GM18858 (cell line): Measurements from ENCODE around the gene AMY1B.
"Not testable (repeated sequence)": the region's sequence is repeated elsewhere in the genome, so short reads cannot be mapped to it uniquely, and the experiment has no call there.

ENCODE experiments used
- ATAC-seq: cut with Tn5 transposase; IDR thresholded peaks from one replicate; pipeline ENCODE4 v1.9.1; 2021; ENCODE audit not compliant: unreplicated experiment

AMY1B gene

DNA sequence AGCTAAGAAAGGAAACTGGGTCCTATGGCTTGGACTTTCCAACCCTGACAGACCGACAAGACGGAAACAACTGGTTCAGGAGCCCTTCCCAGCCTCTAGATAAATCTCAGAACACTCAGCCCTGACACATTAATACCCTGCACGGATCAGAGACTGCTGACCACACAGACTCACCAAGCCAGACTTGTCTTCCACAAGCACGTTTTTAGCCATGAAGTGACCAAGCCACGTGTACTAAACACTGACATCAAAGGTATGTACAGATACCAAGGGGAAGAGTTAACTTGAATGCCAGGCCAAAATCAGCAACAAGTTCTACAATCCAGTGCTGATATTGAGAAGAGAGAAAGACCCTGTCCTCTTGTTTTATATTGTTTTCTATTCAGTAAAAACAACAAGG lies at the start of gene AMY1B:
Gene AMY1B, minus strand, starts transcription at position 101 of the 400 bp plus-strand sequence. CDS start 571 bp downstream, outside the sequence.
- ATAC-seq, result not testable (repeated sequence)

DNA sequence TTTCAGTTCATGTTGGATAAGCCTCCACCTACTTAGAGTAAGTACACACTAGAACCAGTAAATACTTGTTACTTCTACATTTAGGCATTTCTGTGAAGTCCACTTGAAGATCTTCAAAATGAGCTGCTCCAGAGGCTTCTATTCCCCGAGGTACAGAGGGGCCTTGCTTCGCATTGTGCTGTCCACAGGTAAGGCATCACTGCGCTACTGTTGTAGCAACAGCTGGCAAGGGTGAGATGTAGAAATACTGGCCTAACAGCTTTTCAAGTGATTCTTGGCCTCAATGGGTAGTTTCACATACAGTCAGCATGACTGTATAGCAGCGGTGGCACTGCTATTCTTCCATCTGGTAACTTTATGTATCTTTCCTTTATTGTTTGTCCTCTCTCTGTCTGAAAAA lies 49.0 kb upstream of the AMY1B start:
- not testable (repeated sequence) for ATAC-seq

DNA sequence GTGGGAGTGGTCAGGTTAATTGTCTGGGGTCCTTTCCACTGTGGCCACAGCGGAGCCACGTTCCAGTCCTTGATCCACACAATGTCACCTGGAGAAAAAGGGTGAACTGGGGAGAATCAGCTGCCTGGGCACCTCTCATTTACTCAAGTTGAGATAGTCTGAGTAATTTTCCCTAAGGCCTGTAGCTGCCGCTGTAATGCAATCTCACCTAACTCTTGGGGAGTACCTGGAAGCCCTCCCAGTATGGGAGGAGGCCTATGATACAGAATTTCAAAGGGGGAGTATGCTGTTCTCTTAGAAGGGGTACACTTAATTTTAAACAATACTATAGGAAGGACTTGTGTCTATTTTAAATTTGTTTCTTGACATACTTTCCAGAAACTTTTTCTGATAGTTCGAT lies 48.4 kb upstream of the AMY1B start:
- not testable (repeated sequence) for ATAC-seq

DNA sequence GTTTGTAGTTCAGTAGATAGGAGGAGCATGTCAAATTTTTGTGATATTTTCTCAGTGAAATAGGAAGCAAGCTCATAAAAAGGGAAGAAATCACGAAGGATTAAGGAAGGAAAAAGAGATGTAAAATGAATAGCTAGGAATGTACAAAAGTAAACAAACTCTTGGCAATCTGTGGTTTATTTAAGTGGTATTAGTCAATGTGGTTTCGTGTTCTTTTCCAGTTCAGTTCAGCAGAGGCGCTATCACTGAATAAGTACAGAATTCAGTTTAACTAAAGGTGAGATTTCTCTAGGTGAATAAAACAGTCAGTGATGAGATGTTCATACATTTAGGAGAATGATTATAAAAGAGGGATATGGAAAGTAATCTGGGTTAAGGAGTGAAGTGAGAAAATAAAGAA lies 42.0 kb upstream of the AMY1B start:
- not testable (repeated sequence) for ATAC-seq

DNA sequence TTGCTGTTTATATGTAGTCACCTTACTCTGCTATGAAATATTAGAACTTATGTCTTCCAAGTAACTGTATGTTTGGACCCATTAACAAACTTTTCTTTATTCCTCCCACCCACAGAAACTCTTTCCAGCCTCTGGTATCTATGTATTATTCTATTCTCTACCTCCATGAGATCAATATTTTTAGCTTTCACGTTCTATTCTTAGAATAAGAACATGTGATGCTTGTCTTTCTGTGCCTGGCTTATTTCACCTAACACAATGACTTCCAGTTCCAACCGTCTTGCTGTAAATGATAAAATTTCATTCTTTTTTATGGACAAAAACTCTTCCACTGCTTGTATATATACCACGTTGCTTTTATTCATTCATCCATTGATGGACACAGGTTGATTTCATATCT lies 39.3 kb upstream of the AMY1B start:
- ATAC-seq, result not testable (repeated sequence)

DNA sequence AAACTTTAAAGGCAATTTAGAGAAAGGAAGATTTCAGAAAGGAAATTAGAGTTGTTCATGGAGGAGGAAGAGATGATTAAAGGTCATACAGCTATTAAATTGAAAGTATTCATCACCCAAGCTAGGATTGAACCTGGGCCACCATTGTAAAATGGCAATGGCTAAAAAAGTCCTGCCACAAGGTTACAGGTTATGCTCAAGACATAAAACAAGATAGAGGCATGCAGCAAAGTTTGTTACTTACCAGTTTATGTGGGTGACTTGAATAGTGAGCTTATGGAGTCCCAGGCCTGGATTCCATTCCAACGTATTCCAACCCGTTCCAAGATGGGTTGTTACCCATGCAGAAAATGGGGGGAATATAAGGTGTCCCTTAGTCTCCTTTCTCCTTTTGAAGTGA lies 25.5 kb upstream of the AMY1B start:
- not testable (repeated sequence) for ATAC-seq

DNA sequence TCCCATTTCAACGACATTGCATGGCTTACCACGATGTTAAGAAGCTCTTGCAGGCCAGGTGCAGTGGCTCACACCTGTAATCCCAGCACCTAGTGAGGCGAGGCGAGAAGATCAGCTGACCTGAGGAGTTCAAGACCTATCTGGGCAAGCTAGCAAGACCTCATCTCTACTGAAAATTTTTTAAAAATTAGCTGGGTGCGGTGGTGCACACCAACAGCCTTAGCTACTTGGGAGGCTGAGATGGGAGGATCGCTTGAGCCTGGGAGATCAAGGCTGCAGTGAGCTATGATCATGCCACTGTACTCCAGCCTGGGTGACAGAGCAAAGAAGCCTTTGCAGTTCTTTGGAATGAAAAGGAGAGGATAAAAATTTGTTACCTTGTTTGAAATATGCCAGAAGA lies 21.4 kb upstream of the AMY1B start:
- ATAC-seq, result not testable (repeated sequence)

DNA sequence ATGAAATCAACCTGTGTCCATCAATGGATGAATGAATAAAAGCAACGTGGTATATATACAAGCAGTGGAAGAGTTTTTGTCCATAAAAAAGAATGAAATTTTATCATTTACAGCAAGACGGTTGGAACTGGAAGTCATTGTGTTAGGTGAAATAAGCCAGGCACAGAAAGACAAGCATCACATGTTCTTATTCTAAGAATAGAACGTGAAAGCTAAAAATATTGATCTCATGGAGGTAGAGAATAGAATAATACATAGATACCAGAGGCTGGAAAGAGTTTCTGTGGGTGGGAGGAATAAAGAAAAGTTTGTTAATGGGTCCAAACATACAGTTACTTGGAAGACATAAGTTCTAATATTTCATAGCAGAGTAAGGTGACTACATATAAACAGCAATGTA lies 14.4 kb upstream of the AMY1B start:
- ATAC-seq, result not testable (repeated sequence)

DNA sequence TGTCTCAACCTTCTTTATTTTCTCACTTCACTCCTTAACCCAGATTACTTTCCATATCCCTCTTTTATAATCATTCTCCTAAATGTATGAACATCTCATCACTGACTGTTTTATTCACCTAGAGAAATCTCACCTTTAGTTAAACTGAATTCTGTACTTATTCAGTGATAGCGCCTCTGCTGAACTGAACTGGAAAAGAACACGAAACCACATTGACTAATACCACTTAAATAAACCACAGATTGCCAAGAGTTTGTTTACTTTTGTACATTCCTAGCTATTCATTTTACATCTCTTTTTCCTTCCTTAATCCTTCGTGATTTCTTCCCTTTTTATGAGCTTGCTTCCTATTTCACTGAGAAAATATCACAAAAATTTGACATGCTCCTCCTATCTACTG lies 11.7 kb upstream of the AMY1B start:
- not testable (repeated sequence) for ATAC-seq

DNA sequence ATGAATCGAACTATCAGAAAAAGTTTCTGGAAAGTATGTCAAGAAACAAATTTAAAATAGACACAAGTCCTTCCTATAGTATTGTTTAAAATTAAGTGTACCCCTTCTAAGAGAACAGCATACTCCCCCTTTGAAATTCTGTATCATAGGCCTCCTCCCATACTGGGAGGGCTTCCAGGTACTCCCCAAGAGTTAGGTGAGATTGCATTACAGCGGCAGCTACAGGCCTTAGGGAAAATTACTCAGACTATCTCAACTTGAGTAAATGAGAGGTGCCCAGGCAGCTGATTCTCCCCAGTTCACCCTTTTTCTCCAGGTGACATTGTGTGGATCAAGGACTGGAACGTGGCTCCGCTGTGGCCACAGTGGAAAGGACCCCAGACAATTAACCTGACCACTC lies 5.2 kb upstream of the AMY1B start:
- not testable (repeated sequence) for ATAC-seq

DNA sequence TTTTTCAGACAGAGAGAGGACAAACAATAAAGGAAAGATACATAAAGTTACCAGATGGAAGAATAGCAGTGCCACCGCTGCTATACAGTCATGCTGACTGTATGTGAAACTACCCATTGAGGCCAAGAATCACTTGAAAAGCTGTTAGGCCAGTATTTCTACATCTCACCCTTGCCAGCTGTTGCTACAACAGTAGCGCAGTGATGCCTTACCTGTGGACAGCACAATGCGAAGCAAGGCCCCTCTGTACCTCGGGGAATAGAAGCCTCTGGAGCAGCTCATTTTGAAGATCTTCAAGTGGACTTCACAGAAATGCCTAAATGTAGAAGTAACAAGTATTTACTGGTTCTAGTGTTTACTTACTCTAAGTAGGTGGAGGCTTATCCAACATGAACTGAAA lies 4.7 kb upstream of the AMY1B start:
- ATAC-seq, result not testable (repeated sequence)

DNA sequence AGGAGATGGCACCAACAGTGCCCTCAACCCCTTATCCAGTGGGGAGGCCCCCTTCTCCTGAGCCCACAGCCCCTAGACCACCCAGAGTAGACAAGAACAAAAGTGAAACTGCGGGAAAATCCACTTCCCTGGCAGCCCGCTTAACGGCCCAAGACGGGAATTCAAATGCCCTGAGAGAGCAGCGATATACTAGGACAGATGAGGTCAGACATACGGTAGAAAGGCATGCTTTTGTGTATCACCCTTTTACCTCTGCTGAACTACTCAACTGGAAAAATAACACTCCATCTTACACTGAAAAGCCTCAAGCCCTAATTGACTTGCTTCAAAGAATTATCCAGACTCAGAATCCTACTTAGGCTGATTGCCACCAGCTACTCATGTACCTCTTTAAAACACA lies 1.4 kb upstream of the AMY1B start:
- not testable (repeated sequence) for ATAC-seq

DNA sequence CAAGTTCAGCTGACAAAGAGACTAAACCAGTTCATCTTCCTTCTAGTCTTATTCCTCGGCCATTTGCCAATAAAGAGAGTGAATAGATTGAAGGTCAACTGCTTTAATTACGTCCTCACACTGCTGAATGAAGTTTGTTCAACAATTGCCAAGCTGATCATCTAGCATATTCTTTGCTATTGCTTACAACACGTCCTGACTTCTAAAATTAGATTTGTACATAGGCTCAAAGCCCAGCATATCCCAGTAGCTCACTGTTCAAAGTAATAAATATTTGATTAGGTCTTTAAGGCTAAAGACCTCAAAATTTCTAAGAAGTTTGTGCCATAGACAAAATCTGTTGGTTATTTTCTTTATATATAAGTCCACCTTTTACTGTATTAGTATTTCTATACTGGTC lies 19.7 kb downstream of the AMY1B start:
- not testable (repeated sequence) for ATAC-seq

DNA sequence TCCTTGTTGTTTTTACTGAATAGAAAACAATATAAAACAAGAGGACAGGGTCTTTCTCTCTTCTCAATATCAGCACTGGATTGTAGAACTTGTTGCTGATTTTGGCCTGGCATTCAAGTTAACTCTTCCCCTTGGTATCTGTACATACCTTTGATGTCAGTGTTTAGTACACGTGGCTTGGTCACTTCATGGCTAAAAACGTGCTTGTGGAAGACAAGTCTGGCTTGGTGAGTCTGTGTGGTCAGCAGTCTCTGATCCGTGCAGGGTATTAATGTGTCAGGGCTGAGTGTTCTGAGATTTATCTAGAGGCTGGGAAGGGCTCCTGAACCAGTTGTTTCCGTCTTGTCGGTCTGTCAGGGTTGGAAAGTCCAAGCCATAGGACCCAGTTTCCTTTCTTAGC lies 40.5 kb downstream of the AMY1B start, which contains the start of gene AMY1A:
Gene AMY1A, plus strand, starts transcription at position 301 of the 400 bp plus-strand sequence. CDS start 571 bp downstream, outside the sequence.
- ATAC-seq, result not testable (repeated sequence)

DNA sequence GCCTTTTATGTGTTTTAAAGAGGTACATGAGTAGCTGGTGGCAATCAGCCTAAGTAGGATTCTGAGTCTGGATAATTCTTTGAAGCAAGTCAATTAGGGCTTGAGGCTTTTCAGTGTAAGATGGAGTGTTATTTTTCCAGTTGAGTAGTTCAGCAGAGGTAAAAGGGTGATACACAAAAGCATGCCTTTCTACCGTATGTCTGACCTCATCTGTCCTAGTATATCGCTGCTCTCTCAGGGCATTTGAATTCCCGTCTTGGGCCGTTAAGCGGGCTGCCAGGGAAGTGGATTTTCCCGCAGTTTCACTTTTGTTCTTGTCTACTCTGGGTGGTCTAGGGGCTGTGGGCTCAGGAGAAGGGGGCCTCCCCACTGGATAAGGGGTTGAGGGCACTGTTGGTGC lies 41.9 kb downstream of the AMY1B start:
- ATAC-seq, result not testable (repeated sequence)

DNA sequence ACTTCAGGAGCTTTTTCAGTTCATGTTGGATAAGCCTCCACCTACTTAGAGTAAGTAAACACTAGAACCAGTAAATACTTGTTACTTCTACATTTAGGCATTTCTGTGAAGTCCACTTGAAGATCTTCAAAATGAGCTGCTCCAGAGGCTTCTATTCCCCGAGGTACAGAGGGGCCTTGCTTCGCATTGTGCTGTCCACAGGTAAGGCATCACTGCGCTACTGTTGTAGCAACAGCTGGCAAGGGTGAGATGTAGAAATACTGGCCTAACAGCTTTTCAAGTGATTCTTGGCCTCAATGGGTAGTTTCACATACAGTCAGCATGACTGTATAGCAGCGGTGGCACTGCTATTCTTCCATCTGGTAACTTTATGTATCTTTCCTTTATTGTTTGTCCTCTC lies 45.1 kb downstream of the AMY1B start:
- ATAC-seq, result not testable (repeated sequence)

DNA sequence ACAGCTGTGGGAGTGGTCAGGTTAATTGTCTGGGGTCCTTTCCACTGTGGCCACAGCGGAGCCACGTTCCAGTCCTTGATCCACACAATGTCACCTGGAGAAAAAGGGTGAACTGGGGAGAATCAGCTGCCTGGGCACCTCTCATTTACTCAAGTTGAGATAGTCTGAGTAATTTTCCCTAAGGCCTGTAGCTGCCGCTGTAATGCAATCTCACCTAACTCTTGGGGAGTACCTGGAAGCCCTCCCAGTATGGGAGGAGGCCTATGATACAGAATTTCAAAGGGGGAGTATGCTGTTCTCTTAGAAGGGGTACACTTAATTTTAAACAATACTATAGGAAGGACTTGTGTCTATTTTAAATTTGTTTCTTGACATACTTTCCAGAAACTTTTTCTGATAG lies 45.7 kb downstream of the AMY1B start:
- not testable (repeated sequence) for ATAC-seq

DNA sequence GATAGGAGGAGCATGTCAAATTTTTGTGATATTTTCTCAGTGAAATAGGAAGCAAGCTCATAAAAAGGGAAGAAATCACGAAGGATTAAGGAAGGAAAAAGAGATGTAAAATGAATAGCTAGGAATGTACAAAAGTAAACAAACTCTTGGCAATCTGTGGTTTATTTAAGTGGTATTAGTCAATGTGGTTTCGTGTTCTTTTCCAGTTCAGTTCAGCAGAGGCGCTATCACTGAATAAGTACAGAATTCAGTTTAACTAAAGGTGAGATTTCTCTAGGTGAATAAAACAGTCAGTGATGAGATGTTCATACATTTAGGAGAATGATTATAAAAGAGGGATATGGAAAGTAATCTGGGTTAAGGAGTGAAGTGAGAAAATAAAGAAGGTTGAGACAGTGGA lies 52.1 kb downstream of the AMY1B start:
- ATAC-seq, result not testable (repeated sequence)

DNA sequence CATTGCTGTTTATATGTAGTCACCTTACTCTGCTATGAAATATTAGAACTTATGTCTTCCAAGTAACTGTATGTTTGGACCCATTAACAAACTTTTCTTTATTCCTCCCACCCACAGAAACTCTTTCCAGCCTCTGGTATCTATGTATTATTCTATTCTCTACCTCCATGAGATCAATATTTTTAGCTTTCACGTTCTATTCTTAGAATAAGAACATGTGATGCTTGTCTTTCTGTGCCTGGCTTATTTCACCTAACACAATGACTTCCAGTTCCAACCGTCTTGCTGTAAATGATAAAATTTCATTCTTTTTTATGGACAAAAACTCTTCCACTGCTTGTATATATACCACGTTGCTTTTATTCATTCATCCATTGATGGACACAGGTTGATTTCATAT lies 54.8 kb downstream of the AMY1B start:
- ATAC-seq, result not testable (repeated sequence)
